CD4-positive, alpha-beta memory T cell (primary cell): ENCODE measurements around the gene FBXW5. TPM values are rescaled to one million over a fixed set of nuclear protein-coding genes. Genes with fewer than 3 reads are reported as not detected.

ENCODE experiments used
- CTCF ChIA-PET: fragments of 350-600 bp; sonication (Branson Sonifier 250); formaldehyde crosslinking; loops from one replicate; lab custom pipeline; 2021; ENCODE audit warnings: inconsistent platforms; ENCODE audit not compliant: partially characterized antibody; lab: Charles Lee
- POLR2A ChIA-PET: fragments of 350-600 bp; sonication (Branson Sonifier 250); formaldehyde crosslinking; loops from one replicate; lab custom pipeline; 2021; ENCODE audit not compliant: partially characterized antibody; lab: Charles Lee
- DNase-seq, 5 donors: peaks; one replicate each; pipeline versions ENCODE4 v3.0.0 to v3.0.0-alpha.2; 2020 to 2022; ENCODE audit warnings: mixed read lengths in 1 of 5
- H3K27ac ChIP-seq: one replicate; pipeline ENCODE4 v1.7.0; 2013; ENCODE audit warnings: low read depth, low read length
- H3K27me3 ChIP-seq: 2 replicates; pipeline ENCODE4 v1.7.0; 2013; ENCODE audit warnings: mild to moderate bottlenecking, low read length, moderate library complexity; ENCODE audit not compliant: insufficient read depth
- H3K36me3 ChIP-seq: 2 replicates; pipeline ENCODE4 v1.7.0; 2013; ENCODE audit warnings: mild to moderate bottlenecking, low read length, moderate library complexity; ENCODE audit not compliant: insufficient read depth
- H3K4me1 ChIP-seq: 2 replicates; pipeline ENCODE4 v1.7.0; 2013; ENCODE audit warnings: mild to moderate bottlenecking, low read length, moderate library complexity; ENCODE audit not compliant: insufficient read depth
- H3K4me3 ChIP-seq, 2 donors: one replicate each; pipeline ENCODE4 v1.7.0; 2013; ENCODE audit warnings: low read length in 2 of 2, mild to moderate bottlenecking in 1 of 2
- H3K9me3 ChIP-seq, 2 donors: one replicate each; pipeline ENCODE4 v1.7.0; 2013; ENCODE audit warnings: low read length in 2 of 2, control low read depth in 1 of 2; ENCODE audit not compliant: control insufficient read depth in 1 of 2
- H3K27ac Mint-ChIP-seq, 7 donors: one replicate each; pipeline ENCODE4 v1.8.0; 2020 to 2021; ENCODE audit warnings: mixed read lengths in 7 of 7, mild to moderate bottlenecking in 6 of 7, inconsistent platforms in 3 of 7, moderate library complexity in 3 of 7
- H3K27me3 Mint-ChIP-seq, 2 donors: one replicate each; pipeline ENCODE4 v1.8.0; 2020 to 2021; ENCODE audit warnings: mixed read lengths in 2 of 2
- H3K36me3 Mint-ChIP-seq, 2 donors: one replicate each; pipeline ENCODE4 v1.8.0; 2020 to 2021; ENCODE audit warnings: mixed read lengths in 2 of 2, inconsistent platforms in 1 of 2, mild to moderate bottlenecking in 1 of 2
- H3K4me1 Mint-ChIP-seq, 4 donors: one replicate each; pipeline ENCODE4 v1.8.0; 2020 to 2021; ENCODE audit warnings: mixed read lengths in 4 of 4, mild to moderate bottlenecking in 1 of 4
- H3K4me3 Mint-ChIP-seq, 8 donors: one replicate each; pipeline ENCODE4 v1.8.0; 2020 to 2021; ENCODE audit warnings: mixed read lengths in 8 of 8, mild to moderate bottlenecking in 7 of 8, moderate library complexity in 6 of 8, inconsistent platforms in 3 of 8
- H3K9me3 Mint-ChIP-seq, 8 donors: one replicate each; pipeline ENCODE4 v1.8.0; 2020 to 2021; ENCODE audit warnings: mixed read lengths in 8 of 8, mild to moderate bottlenecking in 5 of 8, inconsistent platforms in 3 of 8, moderate library complexity in 1 of 8
- intact Hi-C: fragments of 100-400 bp; cut with micrococcal nuclease; formaldehyde crosslinking; loops from one replicate; pipeline ENCODE4 v1.15.1; 2023
- polyA plus RNA-seq, 2 donors: library from polyadenylated mRNA; unstranded; fragments of 300-500 nt; fragmentation: Illumina TruSeq; gene quantifications; one replicate each; pipeline ENCODE4 v1.2.3, GENCODE V29; 2021
- total RNA-seq, 2 experiments: library from RNA; stranded (reverse); gene quantifications; one replicate each; pipeline ENCODE4 v1.2.3, GENCODE V29; 2021

The FBXW5 gene
- total and polyA plus RNA-seq, 4 experiments from 2014 or later = 98.6 to 160 (median 122) TPM

DNA sequence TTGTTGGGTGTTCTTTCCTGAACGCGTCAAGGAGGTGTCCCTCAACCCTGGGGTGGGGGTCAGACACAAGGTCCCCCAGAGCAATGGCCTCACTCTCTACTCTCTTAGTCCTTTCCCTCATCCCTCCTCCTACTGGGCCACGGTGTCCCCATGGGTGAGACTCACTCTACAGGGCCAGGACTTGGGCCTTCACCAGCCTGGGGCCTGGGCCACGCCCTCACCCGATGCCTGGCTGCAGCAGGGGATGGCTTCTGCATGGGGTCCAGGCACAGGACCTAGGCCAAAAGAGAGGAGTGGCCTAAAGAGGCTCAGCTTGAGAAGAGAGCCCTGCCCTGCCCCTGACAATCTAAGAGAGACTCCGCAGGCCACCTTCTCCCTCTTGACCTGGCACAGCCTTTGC, 13.4 kb upstream of the FBXW5 start:
- H3K9me3 Mint-ChIP-seq = peaks cover 0 to 6% (median 0%) of the 10 kb centered on the region in 8 donors
- ChIA-PET CTCF (no interaction called here), POLR2A (interaction anchor here (1.2 to 9.2 kb wide), 4 partner anchors 13 to 33 kb away, joined by 4 to 75 read pairs (median 15); partner anchors contain the start of genes C8G, FBXW5 and PAXX)
- intact Hi-C loops = no loop called here
- H3K27ac Mint-ChIP-seq = peak overlapping the region in 1 of 7 donors; percentile 66
- peaks cover 0 to 9% of the 10 kb centered on the region in 2 donors for H3K36me3 Mint-ChIP-seq
- Histone ChIP-seq H3K27me3 (no peaks in the 10 kb centered on the region), H3K9me3 (no peaks in the 10 kb centered on the region), H3K4me1 (peaks cover 39% of the 10 kb centered on the region), H3K36me3 (no peaks in the 10 kb centered on the region), H3K27ac (no peak overlapping the region), H3K4me3 (no peak overlapping the region)
- H3K4me3 Mint-ChIP-seq = peak overlapping the region in 1 of 8 donors; percentile 44
- no peaks in the 10 kb centered on the region for H3K27me3 Mint-ChIP-seq
- peaks cover 11 to 43% (median 14%) of the 10 kb centered on the region in 4 donors for H3K4me1 Mint-ChIP-seq
- DNase-seq = no peak

GRCh38 chr9:136957461-136957860, 12.9 kb upstream of the FBXW5 start:
- H3K4me1 ChIP-seq = peaks cover 35% of the 10 kb centered on the region
- Mint-ChIP-seq H3K27ac (no peak overlapping the region), H3K36me3 (peaks cover 0 to 9% of the 10 kb centered on the region in 2 donors), H3K4me1 (peaks cover 8 to 38% (median 10%) of the 10 kb centered on the region in 4 donors), H3K9me3 (peaks cover 0 to 6% (median 0%) of the 10 kb centered on the region in 8 donors), H3K4me3 (peak overlapping the region in 1 of 8 donors; percentile 61), H3K27me3 (no peaks in the 10 kb centered on the region)
- no peak for DNase-seq
- no peak overlapping the region for H3K4me3 ChIP-seq
- ChIA-PET POLR2A (no interaction called here), CTCF (no interaction called here)
- no peaks in the 10 kb centered on the region for H3K9me3 ChIP-seq
- H3K27ac ChIP-seq = no peak overlapping the region
- H3K36me3 ChIP-seq = no peaks in the 10 kb centered on the region
- H3K27me3 ChIP-seq = no peaks in the 10 kb centered on the region
- intact Hi-C loops = no loop called here

DNA sequence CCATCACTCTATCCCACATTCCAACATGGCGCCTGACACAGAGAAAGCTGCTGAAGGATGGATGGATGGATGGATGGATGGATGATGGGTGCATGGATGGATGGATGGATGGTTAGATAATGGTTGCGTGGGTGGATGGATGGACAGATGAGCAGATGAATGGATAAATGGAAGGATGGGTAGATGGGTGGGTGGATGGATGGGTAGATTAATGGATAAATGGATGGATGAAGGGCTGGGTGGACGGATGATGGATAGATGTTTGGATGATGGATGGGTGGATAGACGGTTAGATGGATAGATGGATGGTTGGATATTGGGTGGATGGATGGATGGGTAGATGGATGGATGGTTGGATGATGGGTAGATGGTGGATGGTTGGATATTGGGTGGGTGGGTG, 12.1 kb upstream of the FBXW5 start:
- H3K4me3 Mint-ChIP-seq = no peak overlapping the region
- ChIA-PET CTCF (no interaction called here), POLR2A (no interaction called here)
- Histone ChIP-seq H3K27me3 (no peaks in the 10 kb centered on the region), H3K36me3 (no peaks in the 10 kb centered on the region), H3K9me3 (no peaks in the 10 kb centered on the region), H3K4me1 (peaks cover 32% of the 10 kb centered on the region), H3K27ac (no peak overlapping the region), H3K4me3 (no peak overlapping the region)
- intact Hi-C loops = no loop called here
- H3K36me3 Mint-ChIP-seq = peaks cover 0 to 9% of the 10 kb centered on the region in 2 donors
- no peak for DNase-seq
- peaks cover 5 to 38% (median 10%) of the 10 kb centered on the region in 4 donors for H3K4me1 Mint-ChIP-seq
- peaks cover 0 to 6% (median 0%) of the 10 kb centered on the region in 8 donors for H3K9me3 Mint-ChIP-seq
- no peaks in the 10 kb centered on the region for H3K27me3 Mint-ChIP-seq
- peak overlapping the region in 1 of 7 donors; percentile 38 for H3K27ac Mint-ChIP-seq

DNA sequence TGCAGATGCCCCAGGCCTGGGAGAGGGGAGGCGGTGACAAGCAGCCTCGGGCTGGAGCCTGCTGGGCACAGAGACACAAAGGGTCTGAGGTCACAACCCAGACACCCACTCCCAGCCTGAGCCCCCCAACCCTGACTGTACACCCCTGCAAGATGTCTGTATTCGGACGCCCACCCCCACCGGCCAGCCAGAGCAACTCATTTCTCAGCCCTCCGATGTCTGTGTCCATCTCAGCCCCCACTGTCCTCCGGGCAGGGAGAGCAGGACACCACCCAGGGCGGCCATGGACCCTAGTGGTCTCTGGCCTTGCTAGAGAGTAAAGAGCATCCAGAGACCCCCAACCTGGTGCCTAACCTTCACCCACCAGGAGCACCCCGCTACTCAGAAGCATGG, 11.4 kb upstream of the FBXW5 start:
- no peak overlapping the region for H3K4me3 ChIP-seq
- no peaks in the 10 kb centered on the region for H3K9me3 ChIP-seq
- H3K27me3 ChIP-seq = no peaks in the 10 kb centered on the region
- H3K4me1 ChIP-seq = peaks cover 28% of the 10 kb centered on the region
- Mint-ChIP-seq H3K27me3 (no peaks in the 10 kb centered on the region), H3K27ac (no peak overlapping the region), H3K4me3 (peak overlapping the region in 1 of 8 donors; percentile 49), H3K9me3 (peaks cover 0 to 6% (median 0%) of the 10 kb centered on the region in 8 donors), H3K4me1 (peaks cover 5 to 36% (median 9%) of the 10 kb centered on the region in 4 donors), H3K36me3 (peaks cover 0 to 9% of the 10 kb centered on the region in 2 donors)
- no peak overlapping the region for H3K27ac ChIP-seq
- POLR2A ChIA-PET = no interaction called here
- peak in 1 of 5 donors; percentile 34 for DNase-seq
- CTCF ChIA-PET = no interaction called here
- no peaks in the 10 kb centered on the region for H3K36me3 ChIP-seq
- intact Hi-C loops = no loop called here

DNA sequence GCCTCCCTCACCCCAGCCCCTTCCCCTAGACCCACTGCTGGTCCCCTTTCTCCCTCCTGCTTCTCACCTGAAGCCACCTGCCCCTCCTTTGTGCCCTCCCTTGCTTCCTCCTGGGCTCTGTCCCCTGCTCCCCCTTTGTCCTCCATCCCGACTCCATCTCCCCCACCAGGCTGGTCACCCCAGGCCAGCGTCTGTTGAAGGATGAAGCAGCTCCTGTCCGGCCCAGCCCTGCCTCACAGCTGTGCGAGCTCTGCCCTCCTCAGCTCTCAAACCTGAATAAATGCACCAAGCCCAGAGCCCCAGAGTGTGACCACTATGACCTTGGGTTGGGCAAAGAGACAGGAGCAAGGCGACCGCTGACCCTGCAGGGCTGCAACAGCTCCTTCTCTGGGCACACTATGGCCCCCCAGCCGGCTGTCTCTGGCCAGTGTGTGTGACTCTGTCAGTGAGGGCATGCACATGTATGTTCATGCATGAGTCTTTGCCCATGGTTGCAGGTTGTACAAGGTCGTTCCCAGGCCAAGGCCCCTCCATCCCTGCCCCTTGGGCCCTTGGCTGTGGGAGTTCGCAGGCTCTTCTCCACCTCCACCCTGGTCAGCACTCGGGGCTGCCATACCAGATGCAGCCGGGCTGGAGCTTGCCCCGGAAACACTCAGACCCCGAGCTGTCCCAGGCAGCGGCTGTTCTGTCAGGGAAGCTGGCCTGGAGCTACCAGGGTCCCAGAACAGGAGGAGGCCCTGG, 10.8 kb upstream of the FBXW5 start:
- no peak overlapping the region for H3K4me3 ChIP-seq
- H3K36me3 ChIP-seq = no peaks in the 10 kb centered on the region
- CTCF ChIA-PET = no interaction called here
- no peaks in the 10 kb centered on the region for H3K27me3 ChIP-seq
- Mint-ChIP-seq H3K36me3 (peaks cover 0 to 9% of the 10 kb centered on the region in 2 donors), H3K27me3 (no peaks in the 10 kb centered on the region), H3K4me1 (peaks cover 6 to 36% (median 10%) of the 10 kb centered on the region in 4 donors), H3K27ac (peak overlapping the region in 1 of 7 donors; percentile 80), H3K9me3 (peaks cover 0 to 6% (median 0%) of the 10 kb centered on the region in 8 donors), H3K4me3 (no peak overlapping the region)
- H3K27ac ChIP-seq = no peak overlapping the region
- POLR2A ChIA-PET = interaction anchor here (1.0 kb wide), 1 partner anchor 37 kb away, joined by 3 read pairs; the partner anchor contains the start of gene PAXX
- intact Hi-C loops = no loop called here
- DNase-seq = no peak
- H3K9me3 ChIP-seq = no peaks in the 10 kb centered on the region
- H3K4me1 ChIP-seq = peaks cover 29% of the 10 kb centered on the region

- CTCF ChIA-PET = no interaction called here
- Mint-ChIP-seq H3K27me3 (no peaks in the 10 kb centered on the region), H3K27ac (peak overlapping the region in 1 of 7 donors; percentile 78), H3K4me3 (no peak overlapping the region), H3K4me1 (peaks cover 4 to 29% (median 11%) of the 10 kb centered on the region in 4 donors), H3K36me3 (peaks cover 0 to 9% of the 10 kb centered on the region in 2 donors), H3K9me3 (peaks cover 0 to 6% (median 0%) of the 10 kb centered on the region in 8 donors)
- peak in 1 of 5 donors; percentile 24 for DNase-seq
- H3K27ac ChIP-seq = no peak overlapping the region
- no peaks in the 10 kb centered on the region for H3K9me3 ChIP-seq
- no peak overlapping the region for H3K4me3 ChIP-seq
- peaks cover 25% of the 10 kb centered on the region for H3K4me1 ChIP-seq
- no peaks in the 10 kb centered on the region for H3K36me3 ChIP-seq
- POLR2A ChIA-PET = interaction anchor here (1.0 kb wide), 1 partner anchor 38 kb away, joined by 3 read pairs; the partner anchor contains the start of gene PAXX
- no peaks in the 10 kb centered on the region for H3K27me3 ChIP-seq
- intact Hi-C loops = no loop called here
Measured at GRCh38 chr9:136954270-136955083, 9.9 kb upstream of the FBXW5 start.
